GM18909 (cell line): ENCODE data around the gene PRLR.

ENCODE experiments used
- ATAC-seq: cut with Tn5 transposase; IDR thresholded peaks from one replicate; pipeline ENCODE4 v1.9.1; 2021; ENCODE audit warnings: mild to moderate bottlenecking; ENCODE audit not compliant: unreplicated experiment, poor library complexity

The PRLR gene

DNA sequence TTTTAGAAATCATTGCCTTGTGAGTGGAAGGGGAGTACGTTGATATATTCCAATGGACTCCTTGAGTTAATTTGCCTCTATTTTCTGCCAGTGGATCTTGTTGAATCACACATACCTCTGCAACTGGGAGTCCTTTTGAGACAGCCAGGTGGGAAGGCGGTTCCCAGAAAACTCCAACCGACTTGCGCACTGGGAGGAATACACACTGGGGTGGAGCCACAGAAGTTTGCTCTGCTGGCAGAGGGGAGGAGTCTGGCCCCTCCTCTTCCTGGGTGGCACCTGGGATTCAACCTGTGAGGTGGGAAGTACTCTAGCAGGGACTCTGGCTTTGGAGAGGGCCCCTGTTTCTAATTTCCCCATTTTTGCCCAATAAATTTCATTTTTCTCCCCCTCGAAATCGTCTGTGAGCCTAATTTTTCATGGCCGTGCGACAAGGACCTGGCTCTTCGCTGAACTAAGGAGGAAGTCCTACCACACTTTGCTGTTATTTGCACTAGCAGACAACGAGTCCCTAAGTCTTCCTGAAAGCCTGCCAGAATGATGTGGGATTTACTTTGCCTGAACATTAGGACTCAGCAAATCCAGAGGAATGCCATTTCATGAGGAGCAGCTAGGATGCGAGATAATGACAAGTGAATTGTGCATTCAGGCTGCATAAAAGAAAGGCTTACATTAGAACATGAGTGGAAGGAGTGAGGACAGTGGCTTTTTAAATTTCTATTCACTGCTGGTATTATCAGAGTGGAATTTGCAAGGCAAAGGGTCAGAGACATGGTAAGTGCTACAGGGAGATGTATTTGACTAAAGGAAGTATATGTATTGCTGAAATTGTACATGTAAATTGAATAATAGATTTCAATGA is 67.2 kb downstream of the PRLR start:
- no peak for ATAC-seq

DNA sequence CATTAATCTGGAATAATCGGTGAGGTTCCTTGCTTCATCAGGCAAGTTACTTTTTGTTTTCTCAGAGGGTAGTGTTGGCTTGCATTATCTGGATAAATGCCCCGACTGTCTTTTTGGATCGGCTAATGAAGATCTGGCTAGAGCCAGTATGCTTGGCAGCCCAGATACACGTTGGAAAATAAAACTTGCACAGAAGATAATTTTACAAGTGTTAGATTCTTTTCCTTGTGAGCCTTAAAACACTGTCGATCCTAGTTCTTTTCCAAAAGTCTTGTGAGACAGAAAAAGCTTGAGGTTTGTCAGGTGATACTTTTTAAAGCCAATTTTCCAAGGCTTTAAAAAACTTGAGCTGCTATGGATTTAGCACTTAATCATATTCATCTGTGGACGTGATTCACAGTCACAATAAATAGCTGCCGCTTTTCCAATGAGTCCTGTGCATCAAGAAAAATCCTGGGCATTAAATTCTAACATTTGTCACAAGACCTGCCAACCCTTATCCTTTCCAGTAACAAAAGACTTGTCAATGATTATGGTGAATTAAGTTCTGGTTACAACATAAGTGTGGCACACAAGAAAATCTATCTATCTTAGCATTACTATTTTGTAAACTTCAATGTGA is 68.5 kb downstream of the PRLR start:
- no peak for ATAC-seq

- no peak for ATAC-seq
These were observed 69.7 kb downstream of the PRLR start for GRCh38 chr5:35160486-35161116.

DNA sequence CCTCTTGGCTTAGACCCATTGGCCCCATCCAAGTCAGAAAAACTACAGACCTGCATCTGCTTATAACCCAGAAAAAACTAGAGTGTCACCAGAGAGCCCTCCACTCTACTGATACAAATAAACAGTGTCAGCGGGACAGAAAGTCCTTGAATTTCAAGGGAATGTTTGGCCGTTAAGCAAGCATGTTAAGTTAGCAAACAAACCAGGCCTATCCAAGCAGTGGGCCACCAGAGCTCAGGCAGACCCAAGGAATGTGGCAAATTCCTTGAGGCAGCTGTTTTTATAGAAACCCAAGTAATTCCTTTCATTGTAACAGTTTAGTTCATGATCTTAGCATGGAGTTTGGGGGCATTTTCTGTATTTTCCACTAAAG is 70.9 kb downstream of the PRLR start:
- no peak for ATAC-seq

DNA sequence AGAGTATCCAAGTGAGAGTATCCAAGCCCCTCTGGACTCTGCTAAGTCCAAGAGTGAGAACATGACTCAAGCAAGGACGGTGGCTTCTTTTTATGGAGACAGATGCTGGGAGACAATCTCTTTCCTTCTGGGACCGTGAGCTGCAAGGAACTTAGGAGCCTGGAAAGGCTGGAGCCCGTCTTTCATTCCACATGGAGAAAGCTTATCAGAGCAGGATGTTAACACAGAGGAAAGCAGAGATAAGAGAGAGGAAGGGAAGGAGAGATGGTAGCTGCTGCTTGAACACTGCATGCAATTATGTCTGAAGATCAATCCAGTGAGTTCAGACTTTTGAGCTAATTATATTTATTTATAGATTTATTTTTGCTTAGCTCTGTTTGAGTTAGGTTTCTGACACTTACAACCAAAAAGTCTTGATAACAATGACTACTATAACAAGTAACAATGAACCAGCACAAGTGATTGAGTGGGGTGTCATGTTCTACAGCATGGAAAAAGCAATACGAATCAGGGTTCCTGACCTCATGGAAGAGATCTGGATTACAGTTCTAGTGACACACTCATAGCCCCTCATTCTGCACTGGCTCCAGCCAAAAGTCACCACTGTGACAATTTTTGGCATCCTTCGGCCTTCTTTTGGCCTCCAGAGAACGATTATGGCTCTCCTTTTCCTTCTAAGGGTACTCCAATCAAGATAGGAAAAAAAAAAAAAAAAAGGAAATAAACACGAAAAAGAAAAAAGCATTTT is 71.5 kb downstream of the PRLR start:
- ATAC-seq, result no peak

DNA sequence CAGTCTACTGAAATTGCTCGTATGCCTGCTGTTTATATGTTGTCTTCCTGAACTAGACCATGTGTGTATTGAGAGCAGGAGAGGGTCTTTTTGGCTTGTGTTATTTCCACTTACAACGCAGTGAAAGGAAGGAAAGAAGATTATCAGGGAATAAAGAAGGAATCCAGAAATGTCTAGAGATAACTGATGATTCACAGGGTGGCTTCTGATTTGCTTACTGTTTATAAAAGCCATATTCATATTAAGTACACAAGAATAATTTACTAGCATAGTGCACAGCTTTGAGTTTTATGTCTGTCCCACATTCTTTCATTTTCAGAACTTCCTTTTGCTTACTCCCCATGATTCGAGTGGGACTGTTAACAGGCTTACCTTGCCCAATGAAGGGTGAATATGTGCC is 72.1 kb downstream of the PRLR start:
- no peak for ATAC-seq

GRCh38 chr5:35153375-35153932 is 76.8 kb downstream of the PRLR start:
- ATAC-seq, result no peak

GRCh38 chr5:35152733-35153132 is 77.6 kb downstream of the PRLR start:
- no peak for ATAC-seq

GRCh38 chr5:35151146-35151920 is 79.0 kb downstream of the PRLR start:
- ATAC-seq, result no peak

- no peak for ATAC-seq
These were observed 81.2 kb downstream of the PRLR start for GRCh38 chr5:35149041-35149440.

- ATAC-seq, result no peak
These were observed 83.9 kb downstream of the PRLR start for GRCh38 chr5:35146406-35146805.

DNA sequence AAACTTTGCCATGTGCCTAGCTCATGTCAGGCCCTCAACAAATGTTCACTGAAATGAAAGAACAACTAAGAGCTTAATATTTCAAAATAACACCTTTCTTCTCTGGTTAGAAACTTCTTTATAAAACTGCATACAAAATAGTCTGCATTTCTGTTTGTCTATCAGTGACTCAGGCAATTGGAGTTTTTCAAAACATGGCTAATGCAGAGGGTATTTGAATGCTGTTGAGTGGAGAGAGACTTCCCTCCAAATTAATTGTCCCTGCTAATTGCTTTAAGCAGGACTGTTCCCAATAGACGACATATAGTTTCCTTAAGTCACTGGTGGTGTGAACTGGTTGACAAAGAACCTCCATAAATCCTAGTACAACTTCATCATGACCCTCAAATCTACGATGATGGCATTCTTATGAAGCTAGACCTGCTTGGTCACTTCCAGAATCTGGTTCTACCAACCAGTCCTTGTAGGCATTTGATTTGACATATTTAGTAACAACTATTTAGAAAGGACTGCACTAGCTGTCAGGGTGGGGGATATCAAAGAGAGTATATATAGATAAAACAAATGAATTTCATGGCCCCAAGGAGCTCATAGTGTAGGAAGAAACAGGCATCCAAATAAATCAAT is 84.5 kb downstream of the PRLR start:
- ATAC-seq, result no peak

GRCh38 chr5:35145012-35145411 is 85.3 kb downstream of the PRLR start:
- no peak for ATAC-seq

DNA sequence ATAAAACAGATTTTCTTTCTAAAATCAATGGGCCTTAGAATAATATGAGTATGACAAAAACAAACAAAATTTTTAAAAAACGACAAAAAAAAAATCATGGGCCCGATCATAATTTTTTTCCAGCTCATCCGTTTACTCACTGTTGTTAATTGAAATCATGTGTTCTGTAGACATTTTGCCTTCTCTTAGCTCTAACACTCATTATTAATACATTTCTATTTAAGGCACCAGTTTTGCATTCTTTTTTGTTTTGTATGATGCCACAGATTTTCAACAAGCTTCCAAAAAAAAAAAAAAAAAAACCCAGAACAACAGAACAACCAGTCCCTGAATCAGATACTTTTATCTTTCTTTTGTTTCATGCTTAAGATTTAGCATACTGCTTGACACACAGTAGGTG is 86.4 kb downstream of the PRLR start:
- ATAC-seq, result no peak

GRCh38 chr5:35141739-35142138 is 88.5 kb downstream of the PRLR start:
- ATAC-seq, result no peak

- ATAC-seq, result no peak
These were observed 92.1 kb downstream of the PRLR start for GRCh38 chr5:35138232-35138631.

DNA sequence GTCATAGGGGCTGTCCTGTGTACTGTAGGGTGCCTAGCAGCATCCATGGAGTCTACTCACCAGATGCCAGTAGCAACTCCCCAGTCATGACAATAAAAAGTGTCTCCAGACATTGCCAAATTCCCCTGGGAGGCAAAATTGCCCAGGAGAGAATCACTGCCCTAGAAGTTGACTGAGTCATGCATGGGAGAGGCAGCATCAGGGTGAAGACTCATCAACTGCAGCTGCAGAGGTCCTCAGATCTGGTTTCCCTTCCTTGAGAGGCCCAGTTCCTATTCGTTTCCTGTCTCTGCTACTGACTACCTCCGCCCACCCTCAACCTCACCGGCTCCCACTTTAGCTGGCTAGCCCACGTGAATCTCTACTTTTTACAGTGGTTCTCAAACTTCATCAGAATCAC is 93.9 kb downstream of the PRLR start:
- no peak for ATAC-seq

- ATAC-seq, result no peak
These were observed 95.0 kb downstream of the PRLR start for GRCh38 chr5:35135239-35135700.
